SK-N-SH treated with all-trans-retinoic acid at 6 μM for 48 hours (cell line): ENCODE data around the gene TOMM40L.
A peak's percentile ranks its signal among the peaks of the same experiment; 100 is the strongest.

Experiments
- ATAC-seq: fragments of 200-7000 bp; cut with Tn5 transposase; 3 replicates; pipeline ENCODE4 v1.9.1; 2020; ENCODE audit warnings: mild to moderate bottlenecking, moderate library complexity
- ARNTL ChIP-seq: fragments of 450-650 bp; formaldehyde crosslinking; IDR thresholded peaks from 2 replicates; pipeline ENCODE4 v1.5.0; 2020; ENCODE audit warnings: low read depth, mild to moderate bottlenecking, moderate library complexity, borderline replicate concordance
- BACH2 ChIP-seq: fragments of 250-450 bp; sonication (Bioruptor Pico); IDR thresholded peaks from 2 replicates; pipeline ENCODE4 v1.9.0; 2021; ENCODE audit warnings: mild to moderate bottlenecking, borderline replicate concordance
- CREB5 ChIP-seq: fragments of 250-450 bp; sonication (Bioruptor Pico); IDR thresholded peaks from 2 replicates; pipeline ENCODE4 v1.5.1; 2020; ENCODE audit warnings: low read depth, mild to moderate bottlenecking, moderate library complexity
- CSDC2 ChIP-seq: fragments of 250-450 bp; sonication (Bioruptor Pico); IDR thresholded peaks from 2 replicates; pipeline ENCODE4 v1.5.0; 2020; ENCODE audit warnings: mild to moderate bottlenecking, moderate library complexity
- ESRRG ChIP-seq: fragments of 250-450 bp; sonication (Bioruptor Pico); IDR thresholded peaks from 2 replicates; pipeline ENCODE4 v1.6.1; 2021; ENCODE audit warnings: mild to moderate bottlenecking
- GLIS3 ChIP-seq: fragments of 250-450 bp; sonication (Bioruptor Pico); IDR thresholded peaks from 2 replicates; pipeline ENCODE4 v1.5.0; 2020; ENCODE audit warnings: mild to moderate bottlenecking, moderate library complexity
- ISL1 ChIP-seq: fragments of 250-450 bp; sonication (Bioruptor Pico); IDR thresholded peaks from 2 replicates; pipeline ENCODE4 v2.1.2; 2022; ENCODE audit warnings: mild to moderate bottlenecking, moderate library complexity
- PATZ1 ChIP-seq: fragments of 250-450 bp; sonication (Bioruptor Pico); IDR thresholded peaks from 2 replicates; pipeline ENCODE4 v1.8.0; 2020; ENCODE audit warnings: mild to moderate bottlenecking, moderate library complexity, borderline replicate concordance
- POU6F1 ChIP-seq: fragments of 250-450 bp; sonication (Bioruptor Pico); IDR thresholded peaks from 2 replicates; pipeline ENCODE4 v1.8.0; 2021; ENCODE audit warnings: low read depth, mild to moderate bottlenecking, moderate library complexity, borderline replicate concordance
- PPARA ChIP-seq: fragments of 250-450 bp; sonication (Bioruptor Pico); IDR thresholded peaks from 2 replicates; pipeline ENCODE4 v1.5.0; 2020; ENCODE audit warnings: mild to moderate bottlenecking, borderline replicate concordance
- RARB ChIP-seq: fragments of 250-450 bp; sonication (Bioruptor Pico); IDR thresholded peaks from 2 replicates; pipeline ENCODE4 v1.8.0; 2021; ENCODE audit warnings: mild to moderate bottlenecking, moderate library complexity
- SNAI2 ChIP-seq: fragments of 250-450 bp; sonication (Bioruptor Pico); IDR thresholded peaks from 2 replicates; pipeline ENCODE4 v1.5.0; 2020; ENCODE audit warnings: mild to moderate bottlenecking, moderate library complexity
- TCF4 ChIP-seq: fragments of 250-450 bp; sonication (Bioruptor Pico); IDR thresholded peaks from 2 replicates; pipeline ENCODE4 v1.8.0; 2021; ENCODE audit warnings: mild to moderate bottlenecking, moderate library complexity, borderline replicate concordance
- TOX ChIP-seq: fragments of 250-450 bp; sonication (Bioruptor Pico); IDR thresholded peaks from 2 replicates; pipeline ENCODE4 v1.8.0; 2021; ENCODE audit warnings: mild to moderate bottlenecking, moderate library complexity, borderline replicate concordance
- TSHZ2 ChIP-seq: fragments of 250-450 bp; sonication (Bioruptor Pico); IDR thresholded peaks from 2 replicates; pipeline ENCODE4 v1.5.0; 2020; ENCODE audit warnings: mild to moderate bottlenecking, moderate library complexity
- ZC3H10 ChIP-seq: fragments of 250-450 bp; sonication (Bioruptor Pico); IDR thresholded peaks from 2 replicates; pipeline ENCODE4 v1.5.1; 2021; ENCODE audit warnings: mild to moderate bottlenecking, moderate library complexity
- ZFP3 ChIP-seq: fragments of 250-450 bp; sonication (Bioruptor Pico); IDR thresholded peaks from 2 replicates; pipeline ENCODE4 v1.5.0; 2020; ENCODE audit warnings: mild to moderate bottlenecking, moderate library complexity
- ZFP30 ChIP-seq: fragments of 450-650 bp; formaldehyde crosslinking; IDR thresholded peaks from 2 replicates; pipeline ENCODE4 v1.5.0; 2022; ENCODE audit warnings: mild to moderate bottlenecking, moderate library complexity
- ZNF565 ChIP-seq: fragments of 450-650 bp; formaldehyde crosslinking; conservative IDR thresholded peaks from 2 replicates; pipeline ENCODE4 v1.5.0; 2020; ENCODE audit warnings: low read depth, mild to moderate bottlenecking, moderate library complexity
- ZNF70 ChIP-seq: fragments of 450-650 bp; formaldehyde crosslinking; IDR thresholded peaks from 2 replicates; pipeline ENCODE4 v1.5.0; 2020; ENCODE audit warnings: mild to moderate bottlenecking, moderate library complexity
- ZNF8 ChIP-seq: fragments of 450-650 bp; formaldehyde crosslinking; IDR thresholded peaks from 2 replicates; pipeline ENCODE4 v1.5.0; 2020; ENCODE audit warnings: mild to moderate bottlenecking, moderate library complexity

The TOMM40L gene

GRCh38 chr1:161195171-161195570 lies 30.7 kb upstream of the TOMM40L start:
- TF ChIP-seq ZNF70 (CRISPR knock-in tag), result no peak
- no peak for TF ChIP-seq ZC3H10 (CRISPR knock-in tag)
- no peak for TF ChIP-seq POU6F1 (CRISPR knock-in tag)
- TF ChIP-seq ZFP3 (CRISPR knock-in tag), result no peak
- no peak for TF ChIP-seq TOX
- TF ChIP-seq GLIS3 (CRISPR knock-in tag), result no peak
- no peak for TF ChIP-seq PATZ1 (CRISPR knock-in tag)
- TF ChIP-seq SNAI2 (CRISPR knock-in tag), result no peak
- TF ChIP-seq RARB (CRISPR knock-in tag), result no peak
- no peak for TF ChIP-seq TCF4 (CRISPR knock-in tag)
- no peak for TF ChIP-seq ESRRG
- TF ChIP-seq ZNF565 (CRISPR knock-in tag), result no peak
- no peak for TF ChIP-seq ARNTL (CRISPR knock-in tag)
- no peak for TF ChIP-seq PPARA
- TF ChIP-seq CREB5 (CRISPR knock-in tag), result no peak
- ATAC-seq, result no peak

GRCh38 chr1:161196111-161196510 lies 29.7 kb upstream of the TOMM40L start:
- no peak for TF ChIP-seq ZFP30 (CRISPR knock-in tag)
- TF ChIP-seq PPARA, result no peak
- no peak for TF ChIP-seq TSHZ2 (CRISPR knock-in tag)
- no peak for TF ChIP-seq ZNF8 (CRISPR knock-in tag)
- no peak for TF ChIP-seq ESRRG
- no peak for TF ChIP-seq ZNF70 (CRISPR knock-in tag)
- TF ChIP-seq ZC3H10 (CRISPR knock-in tag), result no peak
- no peak for TF ChIP-seq CREB5 (CRISPR knock-in tag)
- TF ChIP-seq BACH2 (CRISPR knock-in tag), result no peak
- TF ChIP-seq ZFP3 (CRISPR knock-in tag), result no peak
- no peak for ATAC-seq

- peak; percentile 80 for ATAC-seq
- no peak for TF ChIP-seq TOX
- TF ChIP-seq ZNF70 (CRISPR knock-in tag), result no peak
- TF ChIP-seq ESRRG, result no peak
- TF ChIP-seq CREB5 (CRISPR knock-in tag), result no peak
- TF ChIP-seq CSDC2 (CRISPR knock-in tag), result 0 out of 2 replicates have a peak, but pooled peaks have one; percentile 45
- no peak for TF ChIP-seq SNAI2 (CRISPR knock-in tag)
- TF ChIP-seq PPARA, result no peak
- no peak for TF ChIP-seq ARNTL (CRISPR knock-in tag)
- TF ChIP-seq PATZ1 (CRISPR knock-in tag), result no peak
- TF ChIP-seq ISL1 (CRISPR knock-in tag), result no peak
- no peak for TF ChIP-seq ZNF8 (CRISPR knock-in tag)
- no peak for TF ChIP-seq POU6F1 (CRISPR knock-in tag)
- peak; percentile 34; the same call in 1 of the 2 replicates for TF ChIP-seq TCF4 (CRISPR knock-in tag)
Observed at GRCh38 chr1:161196521-161197451, 29.1 kb upstream of the TOMM40L start.
